Stimulated activated CD4-positive, alpha-beta T cell treated with anti-CD3 and anti-CD28 coated beads, Interleukin-4, amount 100 ng/mL, for 4 hours (primary cell): ENCODE data around the gene MTCH1.

ENCODE experiments used
- DNase-seq, 2 experiments: peaks; one replicate each; pipeline ENCODE4 v3.0.0-alpha.2; 2020

MTCH1 gene

GRCh38 chr6:36920546-36920945, 65.5 kb downstream of the MTCH1 start:
- DNase-seq = no peak

GRCh38 chr6:36920049-36920448, 65.9 kb downstream of the MTCH1 start:
- DNase-seq = no peak
